Loucy (cell line): Measurements from ENCODE around the gene C21orf58.
A peak's percentile ranks its signal among the peaks of the same experiment; 100 is the strongest.

ENCODE experiments used
- H2AFZ ChIP-seq: fragments of 200-600 bp; sonication (generic); 2 replicates; pipeline ENCODE4 v1.6.0; 2016; ENCODE audit warnings: antibody characterized with exemption, mild to moderate bottlenecking, low read length, moderate library complexity
- H3F3A ChIP-seq: fragments of 200-600 bp; 2 replicates; pipeline ENCODE4 v1.6.0; 2016; ENCODE audit warnings: antibody characterized with exemption, low read depth, mild to moderate bottlenecking
- H3K27me3 ChIP-seq: fragments of 200-600 bp; sonication (generic); 2 replicates; pipeline ENCODE4 v1.6.1; 2014; ENCODE audit warnings: low read length, mild to moderate bottlenecking; ENCODE audit not compliant: insufficient read depth, poor library complexity, severe bottlenecking
- H3K36me3 ChIP-seq: fragments of 200-600 bp; sonication (generic); 2 replicates; pipeline ENCODE4 v1.6.1; 2016; ENCODE audit warnings: low read length; ENCODE audit not compliant: insufficient read depth
- H3K4me1 ChIP-seq: fragments of 200-600 bp; sonication (generic); 2 replicates; pipeline ENCODE4 v1.5.1; 2014; ENCODE audit warnings: low read length, mild to moderate bottlenecking; ENCODE audit not compliant: insufficient read depth, poor library complexity, severe bottlenecking
- H3K4me2 ChIP-seq: fragments of 200-600 bp; sonication (generic); 2 replicates; pipeline ENCODE4 v1.6.0; 2014; ENCODE audit warnings: antibody characterized with exemption, low read length, low read depth, mild to moderate bottlenecking; ENCODE audit not compliant: poor library complexity, severe bottlenecking
- H3K4me3 ChIP-seq: fragments of 200-600 bp; sonication (generic); 2 replicates; pipeline ENCODE4 v1.5.1; 2014; ENCODE audit warnings: low read length, mild to moderate bottlenecking, mixed read lengths; ENCODE audit not compliant: poor library complexity, severe bottlenecking
- H3K79me2 ChIP-seq: fragments of 200-600 bp; sonication (generic); 2 replicates; pipeline ENCODE4 v1.6.1; 2014; ENCODE audit warnings: low read length; ENCODE audit not compliant: insufficient read depth
- H3K9ac ChIP-seq: fragments of 200-600 bp; sonication (generic); 2 replicates; pipeline ENCODE4 v1.6.0; 2014; ENCODE audit warnings: mild to moderate bottlenecking, low read depth, low read length, moderate library complexity; ENCODE audit not compliant: poor library complexity, severe bottlenecking
- H3K9me2 ChIP-seq: fragments of 200-600 bp; sonication (generic); replicated peaks from 2 replicates; pipeline ENCODE4 v1.6.1; 2016; ENCODE audit warnings: low read depth, low read length, mixed read lengths
- H3K9me3 ChIP-seq: fragments of 200-600 bp; sonication (generic); 2 replicates; pipeline ENCODE4 v1.6.1; 2014; ENCODE audit warnings: mild to moderate bottlenecking, antibody characterized with exemption, low read length, low read depth; ENCODE audit not compliant: insufficient read depth
- H4K20me1 ChIP-seq: fragments of 200-600 bp; sonication (generic); 2 replicates; pipeline ENCODE4 v1.6.0; 2014; ENCODE audit warnings: antibody characterized with exemption, low read length, mild to moderate bottlenecking; ENCODE audit not compliant: insufficient read depth, poor library complexity, severe bottlenecking
- EZH2phosphoT487 ChIP-seq: fragments of 200-600 bp; IDR thresholded peaks from 2 replicates; pipeline ENCODE4 v1.6.1; 2018; ENCODE audit warnings: antibody characterized with exemption, mild to moderate bottlenecking, moderate library complexity, borderline replicate concordance
- TF ChIP-seq, protein P1 (sequence below): fragments of 200-600 bp; sonication (generic); conservative IDR thresholded peaks from 2 replicates; pipeline ENCODE4 v1.5.1; 2014; ENCODE audit warnings: mild to moderate bottlenecking, antibody characterized with exemption, low read length

C21orf58 gene

DNA sequence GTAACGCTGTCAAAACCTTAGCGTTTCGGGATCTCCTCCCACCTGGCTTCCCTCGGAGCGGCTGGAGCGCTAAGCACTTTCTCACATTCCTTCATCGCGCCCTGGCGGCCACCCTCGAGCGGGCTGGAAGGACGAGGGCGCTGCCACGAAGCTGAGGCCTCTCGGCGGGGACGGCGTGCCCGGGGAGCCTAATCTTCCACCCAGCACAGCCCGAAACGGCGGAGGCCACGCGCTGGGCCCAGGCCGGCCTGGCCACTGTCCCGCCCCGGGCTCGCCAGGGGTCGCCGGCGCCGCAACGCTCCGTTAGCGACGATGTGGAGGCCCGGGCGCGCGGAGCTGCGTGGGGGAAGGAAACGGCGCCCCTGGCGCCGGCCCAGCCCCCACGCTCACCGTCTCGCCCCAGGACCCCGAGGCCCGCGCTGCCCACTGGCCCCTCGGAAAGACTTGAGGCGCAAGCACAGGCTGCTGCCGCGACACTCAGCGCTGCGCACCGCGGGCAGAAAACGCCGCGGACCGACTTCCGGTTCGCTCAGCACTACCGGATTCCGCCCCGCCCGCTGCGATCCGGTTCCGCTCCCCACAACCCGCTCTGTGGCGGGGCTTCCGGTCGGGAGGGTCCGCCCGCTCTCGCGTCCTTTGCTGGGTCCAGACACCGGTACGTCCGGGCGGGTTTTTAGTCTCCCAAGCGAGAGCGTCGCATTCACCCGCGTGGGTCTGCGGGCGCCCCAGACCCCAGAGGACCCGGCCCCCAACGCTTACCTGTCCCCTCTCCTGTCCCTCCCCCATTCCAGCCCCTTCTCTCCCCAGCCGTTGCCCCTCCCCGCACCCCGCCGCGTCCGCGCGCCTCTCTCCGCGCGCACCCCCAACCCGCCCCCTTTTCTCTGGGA lies 37.7 kb downstream of the C21orf58 start, which contains the start of gene YBEY:
TSS of gene YBEY (plus strand) at position 582 of the 887 bp plus-strand sequence. CDS start 572 bp downstream, outside the sequence.
- peak within 1 kb of the TSS; percentile 90 for H3K4me2 ChIP-seq
- peaks cover 40% of the 10 kb centered on the region for H4K20me1 ChIP-seq
- H3K27me3 ChIP-seq, result no peaks in the 10 kb centered on the region
- H3K9me3 ChIP-seq, result no peaks in the 10 kb centered on the region
- H3K9me2 ChIP-seq, result no peaks in the 10 kb centered on the region
- TF ChIP-seq, protein P1, sequence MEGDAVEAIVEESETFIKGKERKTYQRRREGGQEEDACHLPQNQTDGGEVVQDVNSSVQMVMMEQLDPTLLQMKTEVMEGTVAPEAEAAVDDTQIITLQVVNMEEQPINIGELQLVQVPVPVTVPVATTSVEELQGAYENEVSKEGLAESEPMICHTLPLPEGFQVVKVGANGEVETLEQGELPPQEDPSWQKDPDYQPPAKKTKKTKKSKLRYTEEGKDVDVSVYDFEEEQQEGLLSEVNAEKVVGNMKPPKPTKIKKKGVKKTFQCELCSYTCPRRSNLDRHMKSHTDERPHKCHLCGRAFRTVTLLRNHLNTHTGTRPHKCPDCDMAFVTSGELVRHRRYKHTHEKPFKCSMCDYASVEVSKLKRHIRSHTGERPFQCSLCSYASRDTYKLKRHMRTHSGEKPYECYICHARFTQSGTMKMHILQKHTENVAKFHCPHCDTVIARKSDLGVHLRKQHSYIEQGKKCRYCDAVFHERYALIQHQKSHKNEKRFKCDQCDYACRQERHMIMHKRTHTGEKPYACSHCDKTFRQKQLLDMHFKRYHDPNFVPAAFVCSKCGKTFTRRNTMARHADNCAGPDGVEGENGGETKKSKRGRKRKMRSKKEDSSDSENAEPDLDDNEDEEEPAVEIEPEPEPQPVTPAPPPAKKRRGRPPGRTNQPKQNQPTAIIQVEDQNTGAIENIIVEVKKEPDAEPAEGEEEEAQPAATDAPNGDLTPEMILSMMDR, result peak; percentile 41
- TF ChIP-seq EZH2phosphoT487, result no peak
- H3K36me3 ChIP-seq, result no peaks in the 10 kb centered on the region
- peaks cover 41% of the 10 kb centered on the region for H3K4me1 ChIP-seq
- H3K79me2 ChIP-seq, result peaks cover 52% of the 10 kb centered on the region
- H3K9ac ChIP-seq, result peak within 1 kb of the TSS; percentile 82
- 0 out of 2 replicates have a peak, but pooled peaks cover 2% of the 10 kb centered on the region for H3F3A ChIP-seq
- H2AFZ ChIP-seq, result peak within 1 kb of the TSS; percentile 80
- H3K4me3 ChIP-seq, result peak within 1 kb of the TSS; percentile 76

DNA sequence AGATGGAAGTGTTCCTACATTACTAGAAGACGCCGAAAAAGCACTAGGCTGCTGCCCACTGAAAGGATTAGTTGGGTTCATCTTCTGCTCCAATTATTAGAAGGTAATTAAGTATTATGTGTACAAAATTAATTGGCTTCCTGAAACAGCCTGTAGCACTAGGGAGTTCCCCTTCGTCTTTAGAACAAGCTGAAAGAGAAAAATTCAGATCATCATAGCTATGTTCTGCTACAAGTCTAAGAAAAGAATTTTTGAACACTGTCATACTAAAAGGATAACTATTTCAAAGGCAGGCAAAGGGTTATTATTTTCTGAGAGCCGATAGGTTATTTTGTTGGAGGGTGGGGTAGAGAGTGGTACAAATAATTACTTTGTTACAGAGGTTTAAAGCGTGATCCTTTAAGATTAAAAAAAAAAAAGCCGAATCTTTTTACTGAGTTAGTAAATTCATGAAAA lies 38.4 kb downstream of the C21orf58 start, which contains the start of gene MCM3AP:
TSS of gene MCM3AP (minus strand) at position 406 of the 456 bp plus-strand sequence. CDS start at position 81, 325 bp downstream.
- Histone ChIP-seq H3F3A (0 out of 2 replicates have a peak, but pooled peaks cover 2% of the 10 kb centered on the region), H3K27me3 (no peaks in the 10 kb centered on the region), H3K9me2 (no peaks in the 10 kb centered on the region), H3K9ac (peak within 1 kb of the TSS; percentile 82), H3K36me3 (no peaks in the 10 kb centered on the region), H3K9me3 (no peaks in the 10 kb centered on the region), H3K79me2 (peaks cover 57% of the 10 kb centered on the region), H2AFZ (peak within 1 kb of the TSS; percentile 80), H3K4me2 (peak within 1 kb of the TSS; percentile 90), H3K4me3 (peak within 1 kb of the TSS; percentile 76), H4K20me1 (peaks cover 46% of the 10 kb centered on the region), H3K4me1 (peaks cover 43% of the 10 kb centered on the region)
- TF ChIP-seq, protein P1, result no peak
- TF ChIP-seq EZH2phosphoT487, result no peak

DNA sequence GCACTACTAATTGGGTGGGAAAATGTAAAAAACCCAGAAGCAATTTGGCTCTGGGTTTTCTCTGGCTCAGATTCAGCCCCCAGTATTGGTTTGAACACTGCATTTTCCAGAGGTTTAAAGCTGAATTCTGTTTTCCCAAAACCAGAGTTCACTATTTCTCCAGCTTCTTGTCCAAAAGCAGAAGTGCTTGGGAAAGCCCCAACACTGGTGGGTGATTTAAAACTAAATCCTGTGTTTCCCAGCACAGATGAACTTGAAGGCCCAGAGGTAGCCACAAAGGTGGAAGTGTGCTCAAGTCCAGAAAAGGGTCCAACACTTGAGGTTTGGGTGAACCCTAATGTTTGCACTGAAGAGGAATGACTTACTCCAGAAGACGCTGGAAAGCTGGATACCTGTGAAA lies 38.9 kb downstream of the C21orf58 start:
- Histone ChIP-seq H3F3A (0 out of 2 replicates have a peak, but pooled peaks cover 2% of the 10 kb centered on the region), H3K4me2 (peak overlapping the region; percentile 90), H3K27me3 (no peaks in the 10 kb centered on the region), H3K9me3 (no peaks in the 10 kb centered on the region), H3K9ac (peak overlapping the region; percentile 82), H3K79me2 (peaks cover 62% of the 10 kb centered on the region), H3K4me3 (peak overlapping the region; percentile 76), H3K9me2 (no peaks in the 10 kb centered on the region), H2AFZ (no peak overlapping the region), H4K20me1 (peaks cover 49% of the 10 kb centered on the region), H3K4me1 (peaks cover 46% of the 10 kb centered on the region), H3K36me3 (peaks cover 4% of the 10 kb centered on the region)
- TF ChIP-seq EZH2phosphoT487, result no peak
- TF ChIP-seq, protein P1, result no peak
